G401 (cell line): ENCODE measurements around the gene ZDHHC9. TPM values are rescaled to one million over a fixed set of nuclear protein-coding genes. Genes with fewer than 3 reads are reported as not detected.
A peak's percentile ranks its signal among the peaks of the same experiment; 100 is the strongest.

Experiments
- DNase-seq: peaks from one replicate; pipeline ENCODE4 v3.0.0-alpha.2; 2015; ENCODE audit warnings: low spot score
- in situ Hi-C: cut with HindIII; loops from 2 replicates; pipeline ENCODE4 v1.10.0; 2016; ENCODE audit warnings: low sequenced_read_pairs, mixed read lengths
- total RNA-seq: library from RNA; depleted of rRNA; stranded (reverse); fragments of >200 nt; shearing (Covaris generic); gene quantifications from 2 replicates; pipeline ENCODE4 v1.2.3, GENCODE V29; 2014; rRNA removed

ZDHHC9 gene
- total RNA-seq, 1 experiment from 2014 or later: 6.3 TPM

- DNase-seq: no peak
- in situ Hi-C loops: no loop called here
These were observed 70.8 kb downstream of the ZDHHC9 start for GRCh38 chrX:129772796-129773431.

GRCh38 chrX:129771266-129771995 lies 72.3 kb downstream of the ZDHHC9 start:
- DNase-seq: no peak
- in situ Hi-C loops: no loop called here

- in situ Hi-C loops: no loop called here
- DNase-seq: no peak
These were observed 74.1 kb downstream of the ZDHHC9 start for GRCh38 chrX:129769467-129770154.

GRCh38 chrX:129768586-129769466 lies 74.9 kb downstream of the ZDHHC9 start:
- DNase-seq: no peak
- in situ Hi-C loops: no loop called here

- no peak for DNase-seq
- in situ Hi-C loops: no loop called here
These were observed 75.5 kb downstream of the ZDHHC9 start for GRCh38 chrX:129768186-129768585.

DNA sequence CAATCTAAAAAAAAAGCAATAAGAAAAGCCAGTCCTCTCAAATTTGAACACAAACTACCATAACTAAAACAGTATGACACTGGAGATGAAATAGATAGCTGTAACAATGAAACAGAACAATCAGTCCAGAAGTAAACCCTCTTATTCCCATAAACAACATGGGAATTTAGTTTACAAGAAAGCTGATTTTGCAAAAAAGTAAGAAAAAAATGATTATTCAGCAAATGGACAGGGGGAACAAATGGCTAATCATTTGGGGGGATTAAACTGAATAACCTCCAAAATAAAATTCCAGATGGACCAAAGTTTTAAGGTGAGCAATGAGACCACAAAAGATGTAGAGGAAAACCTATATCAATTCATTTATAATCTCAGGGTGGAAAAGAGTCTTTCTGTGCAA lies 80.0 kb downstream of the ZDHHC9 start:
- no peak for DNase-seq
- in situ Hi-C loops: no loop called here

DNA sequence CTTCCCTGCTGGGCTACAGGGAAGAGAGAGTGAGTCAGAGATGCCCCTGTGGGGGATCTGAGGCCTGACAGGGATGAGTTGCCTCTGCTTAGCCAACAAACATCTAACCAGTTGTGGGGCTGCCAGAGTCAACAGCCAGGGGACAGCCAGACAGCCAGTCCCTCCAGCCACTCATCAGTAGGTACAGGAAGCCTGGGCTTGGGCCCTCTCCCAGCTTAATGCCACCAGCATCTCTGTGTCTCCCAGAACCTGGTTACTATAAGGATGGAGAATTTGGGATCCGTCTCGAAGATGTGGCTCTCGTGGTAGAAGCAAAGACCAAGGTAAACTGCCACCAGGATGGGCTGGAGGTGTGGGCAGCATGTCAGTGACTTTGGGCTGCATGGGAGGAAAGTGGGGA lies 81.2 kb downstream of the ZDHHC9 start:
- in situ Hi-C loops: no loop called here
- DNase-seq: no peak

GRCh38 chrX:129761596-129761995 lies 82.1 kb downstream of the ZDHHC9 start:
- no peak for DNase-seq
- in situ Hi-C loops: no loop called here

DNA sequence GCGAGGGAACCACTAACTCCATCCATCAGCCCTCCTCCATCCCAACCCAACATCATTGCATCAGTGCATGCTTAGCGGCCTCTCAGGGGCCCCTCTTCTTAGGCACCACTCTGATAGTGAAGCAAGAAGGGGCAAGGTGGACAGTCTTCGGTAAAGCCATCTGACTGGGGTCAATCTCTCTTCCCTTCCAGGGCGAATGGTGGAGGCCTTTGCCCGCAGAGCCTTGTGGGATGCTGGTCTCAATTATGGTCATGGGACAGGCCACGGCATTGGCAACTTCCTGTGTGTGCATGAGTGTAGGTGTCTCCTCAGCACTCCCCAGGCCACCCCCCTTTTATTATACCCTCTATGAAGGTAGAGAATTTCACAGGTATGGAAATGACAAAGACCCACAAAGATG lies 82.7 kb downstream of the ZDHHC9 start:
- no peak for DNase-seq
- in situ Hi-C loops: no loop called here

GRCh38 chrX:129760155-129760554 lies 83.5 kb downstream of the ZDHHC9 start:
- no peak for DNase-seq
- in situ Hi-C loops: no loop called here

- DNase-seq: peak; percentile 3
- in situ Hi-C loops: no loop called here
These were observed 84.1 kb downstream of the ZDHHC9 start for GRCh38 chrX:129759576-129760061.

- in situ Hi-C loops: no loop called here
- no peak for DNase-seq
These were observed 87.7 kb downstream of the ZDHHC9 start for GRCh38 chrX:129755779-129756650.

GRCh38 chrX:129754056-129755024 lies 89.3 kb downstream of the ZDHHC9 start:
- in situ Hi-C loops: no loop called here
- DNase-seq: no peak

Other genes with a start within 250 kb of the ZDHHC9 start
- not detected in 2 replicates for gene APLN, start 188.9 kb downstream of the ZDHHC9 start, total RNA-seq
- not detected in 2 replicates for gene XPNPEP2, start 104.9 kb downstream of the ZDHHC9 start, total RNA-seq
- not detected in 2 replicates for gene SASH3, start 63.9 kb downstream of the ZDHHC9 start, total RNA-seq
- gene UTP14A, start 62.3 kb upstream of the ZDHHC9 start, total RNA-seq: 9.6 and 12.1 TPM in 2 replicates
- 1.4 and 3.4 TPM in 2 replicates for gene BCORL1, start 138.7 kb upstream of the ZDHHC9 start, total RNA-seq